Activated CD8-positive, alpha-beta T cell treated with anti-CD3 and anti-CD28 coated beads for 36 hours (primary cell): ENCODE results near the gene NCR3LG1. TPM values are rescaled to one million over a fixed set of nuclear protein-coding genes. Genes with fewer than 3 reads are reported as not detected.

ENCODE experiments used
- ATAC-seq: fragments of 200-7000 bp; cut with Tn5 transposase; one replicate; pipeline ENCODE4 v1.10.0; 2021; ENCODE audit warnings: mild to moderate bottlenecking, moderate library complexity
- CTCF ChIA-PET: fragments of 350-600 bp; sonication (Branson Sonifier 250); formaldehyde crosslinking; loops from one replicate; lab custom pipeline; 2021; ENCODE audit warnings: antibody characterized with exemption; lab: Charles Lee
- POLR2A ChIA-PET: fragments of 350-600 bp; sonication (Branson Sonifier 250); formaldehyde crosslinking; loops from one replicate; lab custom pipeline; 2021; ENCODE audit warnings: antibody characterized with exemption; lab: Charles Lee
- DNase-seq: peaks from one replicate; pipeline ENCODE4 v3.0.0-alpha.2; 2020
- H3K27ac Mint-ChIP-seq: one replicate; pipeline ENCODE4 v1.8.0; 2021; ENCODE audit warnings: mild to moderate bottlenecking, mixed read lengths
- H3K27me3 Mint-ChIP-seq: one replicate; pipeline ENCODE4 v1.8.0; 2021; ENCODE audit warnings: mixed read lengths
- H3K36me3 Mint-ChIP-seq: one replicate; pipeline ENCODE4 v1.8.0; 2021; ENCODE audit warnings: low read depth, mixed read lengths
- H3K4me1 Mint-ChIP-seq: one replicate; pipeline ENCODE4 v1.8.0; 2021; ENCODE audit warnings: low read depth, mixed read lengths
- H3K4me3 Mint-ChIP-seq: one replicate; pipeline ENCODE4 v1.8.0; 2021; ENCODE audit warnings: mild to moderate bottlenecking, moderate library complexity, mixed read lengths
- H3K9me3 Mint-ChIP-seq: one replicate; pipeline ENCODE4 v1.8.0; 2021; ENCODE audit warnings: mixed read lengths
- CTCF ChIP-seq: fragments of 200-600 bp; IDR thresholded peaks from one replicate; pipeline ENCODE4 v1.8.0; 2022; ENCODE audit warnings: antibody characterized with exemption, mild to moderate bottlenecking
- intact Hi-C: fragments of 100-400 bp; cut with micrococcal nuclease; formaldehyde crosslinking; loops from one replicate; pipeline ENCODE4 v1.10.0; 2022
- total RNA-seq, 2 experiments: library from RNA; stranded (reverse); gene quantifications; one replicate each; pipeline ENCODE4 v1.2.3, GENCODE V29; 2021

NCR3LG1 gene
- total RNA-seq, 2 experiments from 2014 or later = 3.4 to 4.2 TPM

GRCh38 chr11:17413414-17414316 is 62.1 kb downstream of the NCR3LG1 start:
- ChIA-PET POLR2A (no interaction called here), CTCF (interaction anchor here (0.7 to 1.2 kb wide), 2 partner anchors 11 to 184 kb away, joined by 3 read pairs; no protein-coding TSS in a partner anchor)
- intact Hi-C loops = no loop called here
- Mint-ChIP-seq H3K36me3 (no peaks in the 10 kb centered on the region), H3K4me1 (peaks cover 9% of the 10 kb centered on the region), H3K4me3 (no peak overlapping the region), H3K9me3 (no peaks in the 10 kb centered on the region), H3K27ac (no peak overlapping the region), H3K27me3 (peaks cover 24% of the 10 kb centered on the region)
- ATAC-seq = no peak
- TF ChIP-seq CTCF = no peak
- DNase-seq = no peak

- CTCF ChIA-PET = interaction anchor here (0.7 kb wide), 1 partner anchor 12 kb away, joined by 3 read pairs; no protein-coding TSS in a partner anchor
- intact Hi-C loops = no loop called here
- H3K36me3 Mint-ChIP-seq = no peaks in the 10 kb centered on the region
- peaks cover 25% of the 10 kb centered on the region for H3K27me3 Mint-ChIP-seq
- POLR2A ChIA-PET = no interaction called here
- no peak overlapping the region for H3K4me3 Mint-ChIP-seq
- TF ChIP-seq CTCF = no peak
- H3K4me1 Mint-ChIP-seq = peaks cover 9% of the 10 kb centered on the region
- peak overlapping the region; percentile 26 for H3K27ac Mint-ChIP-seq
- ATAC-seq (peak; percentile 85), DNase-seq (peak; percentile 57)
- H3K9me3 Mint-ChIP-seq = no peaks in the 10 kb centered on the region
Measured at GRCh38 chr11:17414317-17414737, 62.7 kb downstream of the NCR3LG1 start.

DNA sequence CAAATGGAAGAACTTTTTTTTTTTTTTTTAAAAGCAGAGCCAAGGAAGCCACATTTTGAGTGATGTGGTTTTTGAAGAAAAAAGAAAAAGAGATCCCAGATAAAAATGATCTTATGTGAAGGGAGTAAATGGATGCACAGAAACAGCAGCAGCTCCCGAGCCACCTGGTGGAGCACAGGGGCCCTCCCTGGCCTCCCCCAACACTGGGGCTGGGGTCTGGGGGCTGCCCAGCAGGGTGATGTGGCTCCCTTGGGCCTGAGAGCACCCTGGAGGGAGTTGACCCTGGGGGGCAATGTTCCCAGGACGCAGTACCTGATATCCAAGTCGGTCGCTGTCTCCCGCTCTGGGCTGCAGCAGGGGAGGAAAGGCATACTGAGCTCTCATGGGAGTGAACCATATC is 63.4 kb downstream of the NCR3LG1 start:
- no peaks in the 10 kb centered on the region for H3K36me3 Mint-ChIP-seq
- no peak overlapping the region for H3K27ac Mint-ChIP-seq
- H3K4me1 Mint-ChIP-seq = peaks cover 9% of the 10 kb centered on the region
- ATAC-seq = no peak
- intact Hi-C loops = no loop called here
- no peak for TF ChIP-seq CTCF
- no peak for DNase-seq
- ChIA-PET CTCF (no interaction called here), POLR2A (no interaction called here)
- no peaks in the 10 kb centered on the region for H3K9me3 Mint-ChIP-seq
- no peak overlapping the region for H3K4me3 Mint-ChIP-seq
- H3K27me3 Mint-ChIP-seq = peaks cover 30% of the 10 kb centered on the region

DNA sequence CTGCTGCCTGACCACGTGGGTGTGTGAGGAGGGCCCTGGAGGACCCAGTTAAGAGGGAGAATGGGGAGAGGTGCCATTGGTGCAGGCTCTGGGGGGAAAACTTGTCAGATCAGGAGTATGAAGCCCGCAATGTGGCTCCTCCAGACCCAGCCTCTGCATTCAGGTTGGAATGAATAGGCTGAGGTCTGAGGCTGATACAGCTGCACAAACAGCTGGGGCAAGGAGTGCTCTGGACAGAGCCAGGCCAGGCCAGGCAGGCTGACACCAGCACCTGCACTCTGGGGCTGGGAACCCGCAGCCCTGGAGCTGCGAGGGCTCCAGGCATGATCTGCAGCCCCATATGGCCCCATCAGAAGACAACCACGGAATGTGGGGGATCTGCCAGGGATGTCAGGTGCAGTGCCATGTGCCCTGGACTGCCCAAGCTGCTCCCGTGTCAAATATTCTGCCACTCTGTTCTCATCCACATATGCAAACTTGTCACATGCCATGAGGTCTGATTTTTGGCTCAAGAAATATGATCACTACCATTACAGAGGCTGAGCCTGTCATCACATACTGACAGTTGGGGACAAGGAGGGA is 64.0 kb downstream of the NCR3LG1 start:
- no peak overlapping the region for H3K4me3 Mint-ChIP-seq
- no peak for TF ChIP-seq CTCF
- intact Hi-C loops = no loop called here
- no peaks in the 10 kb centered on the region for H3K36me3 Mint-ChIP-seq
- ATAC-seq (no peak), DNase-seq (no peak)
- POLR2A ChIA-PET = no interaction called here
- peaks cover 30% of the 10 kb centered on the region for H3K27me3 Mint-ChIP-seq
- H3K9me3 Mint-ChIP-seq = no peaks in the 10 kb centered on the region
- CTCF ChIA-PET = no interaction called here
- peaks cover 9% of the 10 kb centered on the region for H3K4me1 Mint-ChIP-seq
- H3K27ac Mint-ChIP-seq = no peak overlapping the region

GRCh38 chr11:17416492-17416891 is 64.9 kb downstream of the NCR3LG1 start:
- no peaks in the 10 kb centered on the region for H3K9me3 Mint-ChIP-seq
- no peak overlapping the region for H3K27ac Mint-ChIP-seq
- H3K27me3 Mint-ChIP-seq = peaks cover 30% of the 10 kb centered on the region
- DNase-seq = no peak
- no peaks in the 10 kb centered on the region for H3K36me3 Mint-ChIP-seq
- peaks cover 9% of the 10 kb centered on the region for H3K4me1 Mint-ChIP-seq
- POLR2A ChIA-PET = no interaction called here
- no peak for ATAC-seq
- CTCF ChIA-PET = no interaction called here
- H3K4me3 Mint-ChIP-seq = no peak overlapping the region
- intact Hi-C loops = no loop called here
- no peak for TF ChIP-seq CTCF
